Measurements from ENCODE around the gene UGT1A8.
"Not testable (repeated sequence)": the region's sequence is repeated elsewhere in the genome, so short reads cannot be mapped to it uniquely, and the experiment has no call there.

Gene UGT1A8

DNA sequence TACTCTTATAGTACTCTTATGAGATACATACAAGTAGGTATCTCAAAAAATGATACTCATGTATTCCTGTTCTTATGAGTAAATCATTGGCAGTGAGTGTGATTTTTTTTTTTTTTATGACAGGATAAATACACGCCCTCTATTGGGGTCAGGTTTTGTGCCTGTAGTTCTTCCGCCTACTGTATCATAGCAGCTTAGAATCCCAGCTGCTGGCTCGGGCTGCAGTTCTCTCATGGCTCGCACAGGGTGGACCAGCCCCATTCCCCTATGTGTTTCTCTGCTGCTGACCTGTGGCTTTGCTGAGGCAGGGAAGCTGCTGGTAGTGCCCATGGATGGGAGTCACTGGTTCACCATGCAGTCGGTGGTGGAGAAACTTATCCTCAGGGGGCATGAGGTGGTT is at the start of gene UGT1A8:
UGT1A8 (plus strand) TSS at position 158 of the 400 bp plus-strand sequence; CDS start at position 233, 75 bp downstream.
- in situ Hi-C loops (cut with HindIII; ENCODE audit: low pct_ligation_motif_present, low pct_unique_long_range_greater_than_20kb, low sequenced_read_pairs); DNase-seq: not testable (repeated sequence)

DNA sequence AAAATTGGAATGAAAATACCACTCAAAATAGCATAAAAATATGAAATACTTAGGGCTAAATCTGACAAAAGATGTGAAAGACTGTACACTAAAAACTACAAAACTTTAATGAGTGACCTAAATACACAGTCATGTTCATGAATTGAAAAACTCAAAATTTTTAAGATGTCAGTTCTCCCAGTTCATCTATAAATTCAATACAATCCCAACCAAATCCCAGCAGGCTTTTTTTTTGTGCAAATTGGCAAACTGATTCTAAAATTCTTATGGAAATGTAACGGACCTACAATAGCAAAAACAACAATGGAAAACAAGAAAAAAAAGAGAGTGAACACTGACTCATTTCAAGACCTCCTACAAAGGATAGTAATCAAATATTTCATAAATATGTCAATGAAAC is 46.4 kb upstream of the UGT1A8 start:
- no peak for DNase-seq
- in situ Hi-C loops (cut with HindIII; ENCODE audit: low pct_ligation_motif_present, low pct_unique_long_range_greater_than_20kb, low sequenced_read_pairs): no loop called here

DNA sequence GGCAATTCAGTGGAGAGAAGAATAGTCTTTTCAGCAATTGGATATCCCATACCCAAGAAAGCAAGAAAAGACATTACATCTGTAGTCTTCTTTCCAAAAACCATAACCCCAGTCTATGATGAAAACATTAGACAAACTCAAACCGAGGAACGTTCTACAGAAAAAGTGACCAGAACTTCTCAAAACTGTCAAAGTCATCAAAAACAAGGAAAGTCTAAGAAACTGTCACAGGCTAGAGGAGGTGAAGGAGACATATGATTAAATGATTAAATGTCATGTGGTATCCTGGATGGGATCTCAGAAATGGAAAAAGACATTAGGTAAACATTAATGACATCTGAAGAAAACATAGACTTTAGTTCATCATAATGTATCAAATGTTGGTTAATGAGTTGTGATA is 46.0 kb upstream of the UGT1A8 start:
- in situ Hi-C loops (cut with HindIII; ENCODE audit: low pct_ligation_motif_present, low pct_unique_long_range_greater_than_20kb, low sequenced_read_pairs): no loop called here
- no peak for DNase-seq

DNA sequence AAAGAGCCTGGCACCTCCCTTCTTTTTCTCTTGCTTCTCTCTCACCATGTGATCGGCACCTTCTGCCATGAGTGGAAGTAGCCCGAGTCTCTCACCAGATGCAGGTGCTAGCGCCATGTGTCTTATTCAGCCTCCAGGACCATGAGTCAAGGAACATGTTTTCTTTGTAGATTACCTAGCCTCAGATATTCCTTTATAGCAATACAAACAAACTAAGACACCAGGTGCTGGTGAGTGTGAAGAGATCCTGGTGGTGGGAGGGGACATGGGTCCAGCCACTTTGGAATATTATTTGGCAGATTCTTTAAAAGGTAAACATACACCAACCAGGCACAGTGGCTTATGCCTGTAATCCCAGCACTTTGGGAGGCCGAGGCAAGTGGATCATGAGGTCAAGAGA is 45.0 kb upstream of the UGT1A8 start:
- in situ Hi-C loops (cut with HindIII; ENCODE audit: low pct_ligation_motif_present, low pct_unique_long_range_greater_than_20kb, low sequenced_read_pairs): no loop called here
- no peak for DNase-seq

DNA sequence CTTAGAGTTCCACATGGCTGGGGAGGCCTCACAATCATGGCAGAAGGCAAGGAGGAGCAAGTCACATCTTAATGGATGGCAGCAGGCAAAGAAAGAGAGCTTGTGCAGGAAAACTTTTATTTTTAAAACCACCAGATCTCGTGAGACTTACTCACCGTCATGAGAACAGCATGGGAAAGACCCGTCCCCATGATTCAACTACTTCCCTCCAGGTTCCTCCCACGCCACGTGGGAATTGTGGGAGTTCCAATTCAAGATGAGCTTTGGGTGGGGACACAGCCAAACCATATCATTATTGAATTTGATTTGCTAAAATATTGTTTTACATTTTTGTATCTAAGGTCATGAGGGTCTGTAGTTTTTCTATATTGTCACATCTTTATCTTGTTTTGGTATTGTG is 40.1 kb upstream of the UGT1A8 start:
- in situ Hi-C loops (cut with HindIII; ENCODE audit: low pct_ligation_motif_present, low pct_unique_long_range_greater_than_20kb, low sequenced_read_pairs); DNase-seq: not testable (repeated sequence)

DNA sequence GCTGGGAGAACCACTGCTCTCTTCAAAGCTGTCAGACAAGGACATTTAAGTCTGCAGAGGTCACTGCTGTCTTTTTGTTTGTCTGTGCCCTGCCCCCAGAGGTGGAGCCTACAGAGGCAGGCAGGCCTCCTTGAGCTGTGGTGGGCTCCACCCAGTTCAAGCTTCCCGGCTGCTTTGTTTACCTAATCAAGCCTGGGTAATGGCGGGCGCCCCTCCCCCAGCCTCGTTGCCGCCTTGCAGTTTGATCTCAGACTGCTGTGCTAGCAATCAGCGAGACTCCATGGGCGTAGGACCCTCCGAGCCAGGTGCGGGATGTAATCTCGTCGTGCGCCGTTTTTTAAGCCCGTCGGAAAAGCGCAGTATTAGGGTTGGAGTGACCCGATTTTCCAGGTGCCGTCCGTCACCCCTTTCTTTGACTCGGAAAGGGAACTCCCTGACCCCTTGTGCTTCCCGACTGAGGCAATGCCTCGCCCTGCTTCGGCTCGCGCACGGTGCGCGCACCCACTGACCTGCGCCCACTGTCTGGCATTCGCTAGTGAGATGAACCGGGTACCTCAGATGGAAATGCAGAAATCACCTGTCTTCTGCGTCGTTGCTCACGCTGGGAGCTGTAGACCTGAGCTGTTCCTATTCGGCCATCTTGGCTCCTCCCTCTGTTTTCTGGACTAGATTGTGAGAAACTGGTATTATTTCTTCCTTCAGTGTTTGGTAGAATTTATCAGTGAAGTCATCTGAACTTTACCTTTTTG is 34.0 kb upstream of the UGT1A8 start:
- DNase-seq; in situ Hi-C loops (cut with HindIII; ENCODE audit: low pct_ligation_motif_present, low pct_unique_long_range_greater_than_20kb, low sequenced_read_pairs): not testable (repeated sequence)

DNA sequence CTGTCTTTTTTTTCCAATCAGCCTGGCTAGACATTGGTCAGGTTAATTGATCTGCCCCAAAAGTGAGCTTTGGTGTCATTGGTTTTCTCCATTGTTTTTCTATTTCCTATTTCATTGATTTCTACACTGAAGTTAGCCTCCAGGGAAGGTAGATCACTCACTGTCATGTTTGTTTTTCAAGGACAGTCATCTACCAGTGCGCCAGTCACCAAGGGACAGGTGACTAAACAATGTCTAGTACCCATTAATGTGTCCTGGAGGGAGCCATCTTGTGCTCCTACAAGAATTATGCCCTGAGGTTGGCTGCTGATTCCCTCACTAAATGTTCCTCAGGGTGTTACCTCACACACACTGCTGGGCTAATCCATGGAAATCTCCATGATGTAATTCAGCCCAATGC is 33.2 kb upstream of the UGT1A8 start:
- no peak for DNase-seq

DNA sequence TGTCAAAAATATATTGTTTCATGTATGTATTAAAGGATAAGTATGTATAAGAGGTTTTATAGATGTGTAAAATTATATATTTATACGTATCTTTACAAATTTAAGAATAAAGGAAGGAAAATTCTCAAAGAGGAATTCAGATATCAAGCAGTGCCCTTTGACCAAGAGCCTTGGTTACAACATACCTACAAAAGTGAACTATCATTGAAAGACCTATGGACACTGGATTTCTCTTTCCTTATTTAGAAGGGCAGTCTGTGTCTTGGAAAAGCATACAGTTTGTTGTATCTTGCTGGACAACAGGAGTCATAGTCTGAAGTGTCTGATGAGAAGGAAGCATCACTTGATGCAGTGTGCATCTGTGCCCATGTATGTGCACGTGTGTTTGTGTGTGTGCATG is 29.0 kb upstream of the UGT1A8 start:
- in situ Hi-C loops (cut with HindIII; ENCODE audit: low pct_ligation_motif_present, low pct_unique_long_range_greater_than_20kb, low sequenced_read_pairs): no loop called here
- DNase-seq: no peak

More for the DNA sequence above, 33.2 kb upstream of the UGT1A8 start:
- in situ Hi-C loops (cut with HindIII; ENCODE audit: low pct_ligation_motif_present, low pct_unique_long_range_greater_than_20kb, low sequenced_read_pairs): no loop called here

DNA sequence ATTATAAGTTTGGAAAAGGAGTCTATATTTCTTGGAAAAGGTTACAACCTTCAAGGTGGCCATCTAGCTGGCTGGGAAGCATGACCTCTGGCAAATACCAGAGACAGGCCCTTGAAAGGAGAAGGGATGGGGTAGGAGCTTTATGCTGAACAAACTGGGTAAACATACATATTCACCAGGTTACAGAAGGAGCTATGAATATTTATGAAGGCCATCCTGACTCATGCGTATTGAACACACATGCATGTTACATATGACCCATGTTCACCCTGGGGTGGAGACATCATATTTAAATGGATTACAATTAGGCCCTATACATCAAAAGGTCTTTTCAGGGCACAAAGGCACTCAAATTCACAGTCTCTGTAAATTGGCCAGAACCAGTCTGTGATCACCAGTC is 24.7 kb upstream of the UGT1A8 start:
- in situ Hi-C loops (cut with HindIII; ENCODE audit: low pct_ligation_motif_present, low pct_unique_long_range_greater_than_20kb, low sequenced_read_pairs); DNase-seq: not testable (repeated sequence)

DNA sequence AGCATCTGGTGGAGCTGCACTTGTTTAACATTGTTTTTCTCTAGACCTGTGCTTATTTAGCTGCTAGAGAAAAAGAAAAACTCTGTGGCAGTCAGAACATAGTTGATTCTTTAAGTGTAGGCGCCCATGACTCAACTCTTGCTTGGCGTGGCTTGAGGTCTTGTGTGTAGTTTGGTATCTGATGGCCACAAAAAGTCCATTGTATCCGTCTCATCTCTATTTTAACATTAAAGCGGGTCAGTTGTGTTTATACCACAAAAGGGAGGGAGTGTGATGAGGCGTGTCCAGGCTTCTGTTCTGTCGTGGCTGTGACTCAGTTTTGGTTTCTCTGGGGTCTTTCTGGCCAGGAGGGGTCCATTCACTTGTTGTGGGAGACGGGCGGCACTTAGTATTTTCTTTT is 24.2 kb upstream of the UGT1A8 start:
- in situ Hi-C loops (cut with HindIII; ENCODE audit: low pct_ligation_motif_present, low pct_unique_long_range_greater_than_20kb, low sequenced_read_pairs): no loop called here

DNA sequence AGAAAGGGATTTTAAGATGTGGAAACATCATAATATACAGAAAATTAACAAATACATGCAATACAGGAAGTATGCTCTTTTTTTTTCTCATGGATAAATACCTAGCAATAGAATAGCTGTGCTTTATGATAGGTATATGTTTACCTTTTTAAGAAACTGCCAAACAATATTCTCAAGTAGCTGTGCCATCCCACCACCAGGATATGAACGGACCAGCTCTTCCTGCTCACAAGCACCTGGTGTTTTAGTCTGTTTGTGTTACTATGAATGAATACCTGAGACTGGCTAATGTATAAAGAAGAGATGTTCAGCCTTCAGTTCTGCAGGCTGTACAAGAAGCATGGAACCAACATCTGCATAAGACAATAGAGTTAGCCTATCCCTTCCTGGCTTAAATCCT is 19.9 kb upstream of the UGT1A8 start:
- DNase-seq: no peak

More for the DNA sequence above, 24.2 kb upstream of the UGT1A8 start:
- DNase-seq: no peak

DNA sequence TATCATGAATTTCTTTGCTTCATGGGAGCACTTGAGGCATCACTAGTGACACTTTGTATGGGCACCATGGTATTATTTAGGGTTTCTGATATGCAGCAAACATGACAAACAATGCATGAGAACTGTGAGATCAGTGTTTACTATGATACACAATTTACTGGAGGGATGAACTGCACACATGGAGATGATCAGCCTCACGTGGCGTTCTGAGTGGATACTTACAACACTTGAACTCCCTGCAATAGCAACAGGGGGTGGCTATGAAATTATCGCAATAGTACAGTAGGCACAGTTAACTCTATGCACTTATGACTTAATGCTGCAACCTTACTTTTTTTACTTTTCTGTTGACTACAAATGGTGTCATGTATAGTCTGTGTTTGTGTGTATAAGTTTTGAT is 18.5 kb upstream of the UGT1A8 start:
- no peak for DNase-seq
- in situ Hi-C loops (cut with HindIII; ENCODE audit: low pct_ligation_motif_present, low pct_unique_long_range_greater_than_20kb, low sequenced_read_pairs): no loop called here

More for the DNA sequence above, 19.9 kb upstream of the UGT1A8 start:
- in situ Hi-C loops (cut with HindIII; ENCODE audit: low pct_ligation_motif_present, low pct_unique_long_range_greater_than_20kb, low sequenced_read_pairs): no loop called here

DNA sequence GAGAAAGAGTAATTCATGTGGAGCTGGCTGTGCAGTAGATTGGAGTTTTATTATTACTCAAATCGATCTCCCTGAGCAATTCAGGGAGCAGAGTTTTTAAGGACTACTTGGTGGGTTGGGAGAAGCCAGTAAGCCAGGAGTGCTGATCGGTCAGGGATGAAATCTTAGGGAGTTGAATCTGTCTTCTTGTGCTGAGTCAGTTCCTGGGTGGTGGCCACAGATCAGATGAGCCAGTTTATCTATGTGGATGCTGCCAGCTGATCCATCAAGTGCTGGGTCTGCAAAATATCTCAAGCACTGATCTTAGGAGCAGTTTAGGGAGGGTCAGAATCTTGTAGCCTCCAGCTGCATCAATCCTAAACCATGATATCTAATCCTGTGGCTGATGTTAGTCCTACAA is 17.0 kb upstream of the UGT1A8 start:
- DNase-seq: peak; percentile 9
- in situ Hi-C loops (cut with HindIII; ENCODE audit: low pct_ligation_motif_present, low pct_unique_long_range_greater_than_20kb, low sequenced_read_pairs): no loop called here

DNA sequence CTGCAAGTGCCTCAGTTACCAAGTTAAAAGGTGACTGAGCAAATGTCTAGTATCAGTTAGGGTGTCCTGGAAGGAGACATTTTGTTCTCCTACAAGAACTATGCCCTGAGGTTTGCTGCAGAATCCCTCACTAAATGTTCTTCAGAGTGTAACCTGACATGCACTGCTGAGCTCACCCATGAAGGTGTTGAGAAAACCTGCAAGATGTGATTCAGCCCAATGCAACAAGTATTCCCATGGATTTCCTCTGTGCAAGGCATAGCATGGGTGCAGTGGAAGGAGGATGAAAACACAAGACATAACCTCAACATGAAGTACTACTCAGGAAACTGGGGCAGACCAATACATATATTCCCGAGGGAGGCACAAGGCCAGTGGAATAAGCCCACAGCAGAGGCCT is 15.4 kb upstream of the UGT1A8 start:
- in situ Hi-C loops (cut with HindIII; ENCODE audit: low pct_ligation_motif_present, low pct_unique_long_range_greater_than_20kb, low sequenced_read_pairs): no loop called here
- no peak for DNase-seq

DNA sequence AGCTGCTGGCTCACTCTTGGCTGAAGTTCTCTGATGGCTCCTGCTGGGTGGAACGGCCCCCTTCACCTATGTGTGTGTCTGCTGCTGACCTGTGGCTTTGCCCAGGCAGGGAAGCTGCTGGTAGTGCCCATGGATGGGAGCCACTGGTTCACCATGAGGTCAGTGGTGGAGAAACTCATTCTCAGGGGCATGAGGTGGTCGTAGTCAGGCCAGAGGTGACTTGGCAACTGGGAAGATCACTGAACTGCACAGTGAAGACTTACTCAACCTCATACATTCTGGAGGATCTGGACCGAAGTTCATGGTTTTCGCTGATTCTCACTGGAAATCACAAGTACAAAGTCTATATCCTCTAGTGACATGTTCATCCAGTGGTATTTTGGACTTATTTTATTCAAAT is 13.9 kb upstream of the UGT1A8 start:
- in situ Hi-C loops (cut with HindIII; ENCODE audit: low pct_ligation_motif_present, low pct_unique_long_range_greater_than_20kb, low sequenced_read_pairs): no loop called here
- no peak for DNase-seq

DNA sequence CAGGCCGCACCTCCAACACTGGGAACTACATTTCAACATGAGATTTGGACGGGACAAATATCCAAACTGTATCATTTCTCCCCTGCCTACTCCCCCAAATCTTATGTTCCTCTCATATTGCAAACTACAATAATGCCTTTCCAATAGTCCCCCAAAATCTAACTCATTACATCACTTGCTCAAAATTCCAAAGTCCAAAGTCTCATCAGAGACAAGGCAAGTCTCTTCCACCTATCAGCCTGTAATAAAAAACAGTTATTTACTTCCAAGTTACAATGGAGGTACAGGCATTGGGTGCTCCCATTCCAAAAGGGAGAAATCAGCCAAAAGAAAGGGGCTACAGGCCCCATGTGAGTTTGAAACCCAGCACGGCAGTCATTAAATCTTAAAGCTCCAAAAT is 12.6 kb upstream of the UGT1A8 start:
- DNase-seq: no peak
- in situ Hi-C loops (cut with HindIII; ENCODE audit: low pct_ligation_motif_present, low pct_unique_long_range_greater_than_20kb, low sequenced_read_pairs): no loop called here

DNA sequence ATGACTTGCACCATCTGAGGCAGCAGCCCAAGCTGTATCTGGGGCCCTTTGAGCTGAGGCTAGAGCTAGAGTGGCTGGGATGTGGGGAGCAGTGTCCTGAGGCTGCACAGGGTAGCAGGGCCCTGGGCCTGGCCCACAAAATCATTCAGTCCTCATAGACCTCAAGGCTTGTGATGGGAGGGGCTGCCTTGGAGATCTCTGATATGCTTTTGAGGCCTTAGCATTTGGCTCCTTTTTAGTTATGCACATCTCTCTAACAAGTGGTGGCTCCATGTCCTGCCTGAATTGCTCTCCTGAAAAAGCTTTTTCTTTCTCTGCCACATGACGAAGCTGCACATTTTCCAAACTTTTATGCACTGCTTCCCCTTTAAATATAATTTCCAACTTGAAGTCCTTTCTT is 11.8 kb upstream of the UGT1A8 start:
- DNase-seq: no peak

DNA sequence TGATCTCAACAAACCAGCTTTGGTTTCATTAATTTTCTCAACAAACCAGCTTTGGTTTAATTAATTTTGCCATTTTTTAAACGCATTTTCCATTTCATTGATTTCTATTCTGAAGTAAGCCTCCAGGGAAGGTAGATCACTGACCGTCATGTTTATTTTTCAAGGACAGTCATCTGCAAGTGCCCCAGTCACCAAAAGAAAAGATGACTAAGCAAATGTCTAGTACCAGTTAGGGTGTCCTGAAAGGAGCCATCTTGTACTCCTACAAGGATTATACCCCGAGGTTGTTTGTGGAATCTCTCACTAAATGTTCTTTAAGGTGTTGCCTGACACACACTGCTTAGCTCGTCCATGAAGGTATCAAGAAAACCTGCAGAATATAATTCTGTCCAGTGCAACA is 6.1 kb upstream of the UGT1A8 start:
- no peak for DNase-seq
- in situ Hi-C loops (cut with HindIII; ENCODE audit: low pct_ligation_motif_present, low pct_unique_long_range_greater_than_20kb, low sequenced_read_pairs): no loop called here

More for the DNA sequence above, 11.8 kb upstream of the UGT1A8 start:
- in situ Hi-C loops (cut with HindIII; ENCODE audit: low pct_ligation_motif_present, low pct_unique_long_range_greater_than_20kb, low sequenced_read_pairs): no loop called here

DNA sequence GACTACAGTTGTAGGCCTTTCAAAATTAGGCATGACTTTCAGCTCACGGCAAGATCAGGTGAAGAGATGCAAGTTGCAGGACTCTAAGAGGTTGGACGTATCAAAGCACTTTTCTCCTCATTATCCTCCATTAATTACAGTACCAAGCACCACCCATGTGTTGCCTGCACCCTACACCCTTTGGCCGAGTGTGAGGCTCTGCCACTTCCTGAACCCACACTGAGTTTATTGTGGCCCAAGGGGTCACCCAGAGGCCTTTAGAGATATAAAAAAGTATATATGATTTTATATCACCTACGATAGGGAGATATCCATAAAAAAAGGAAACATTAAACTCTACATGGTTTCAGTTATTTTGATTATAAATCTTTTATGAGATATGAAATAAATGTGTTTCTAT is 2.8 kb downstream of the UGT1A8 start:
- in situ Hi-C loops (cut with HindIII; ENCODE audit: low pct_ligation_motif_present, low pct_unique_long_range_greater_than_20kb, low sequenced_read_pairs): no loop called here
- DNase-seq: no peak

DNA sequence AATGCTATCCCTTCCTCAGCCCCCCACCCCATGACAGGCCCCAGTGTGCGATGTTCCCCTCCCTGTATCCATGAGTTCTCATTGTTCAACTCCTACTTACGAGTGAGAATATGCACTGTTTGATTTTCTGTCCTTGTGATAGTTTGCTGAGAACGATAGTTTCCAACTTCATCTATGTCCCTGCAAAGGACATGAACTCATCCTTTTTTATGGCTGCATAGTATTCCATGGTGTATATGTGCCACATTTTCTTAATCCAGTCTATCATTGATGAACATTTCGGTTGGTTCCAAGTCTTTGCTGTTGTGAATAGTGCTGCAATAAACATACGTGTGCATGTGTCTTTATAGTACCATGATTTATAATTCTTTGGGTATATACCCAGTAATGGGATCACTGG is 4.4 kb downstream of the UGT1A8 start:
- DNase-seq; in situ Hi-C loops (cut with HindIII; ENCODE audit: low pct_ligation_motif_present, low pct_unique_long_range_greater_than_20kb, low sequenced_read_pairs): not testable (repeated sequence)
